AG04449 (cell line): Measurements from ENCODE around the gene PRKD1.

ENCODE experiments used
- CTCF ChIA-PET: fragments of 350-600 bp; formaldehyde crosslinking; extraction: SDS; loops from one replicate; lab custom pipeline; 2021; ENCODE audit warnings: antibody characterized with exemption; lab: Yijun Ruan, JAX
- POLR2A ChIA-PET: fragments of 400-600, 350-600 bp; formaldehyde crosslinking; extraction: SDS; loops from one replicate; lab custom pipeline; 2020; ENCODE audit warnings: antibody characterized with exemption, inconsistent platforms; lab: Yijun Ruan, JAX
- DNase-seq: peaks from one replicate; pipeline ENCODE4 v3.0.0-alpha.2; 2010; ENCODE audit warnings: low read depth, low spot score
- H3K4me3 ChIP-seq: 2 replicates; pipeline ENCODE4 v1.5.1; 2011; ENCODE audit warnings: low read depth, mild to moderate bottlenecking, control low read depth, low read length
- CTCF ChIP-seq: IDR thresholded peaks from one replicate; pipeline ENCODE4 v1.5.1; 2011; ENCODE audit warnings: mild to moderate bottlenecking, moderate library complexity, low read length, control low read depth, inconsistent platforms; ENCODE audit not compliant: insufficient read depth; ENCODE audit errors: missing control alignments

Gene PRKD1

GRCh38 chr14:29755311-29756018, 172.2 kb downstream of the PRKD1 start:
- ChIA-PET POLR2A (no interaction called here), CTCF (no interaction called here)
- no peak for DNase-seq
- no peak for TF ChIP-seq CTCF
- no peak overlapping the region for H3K4me3 ChIP-seq

- POLR2A ChIA-PET = no interaction called here
- CTCF ChIA-PET = no interaction called here
- DNase-seq = no peak
Observed at GRCh38 chr14:29754134-29754533, 173.5 kb downstream of the PRKD1 start.

GRCh38 chr14:29752221-29752923, 175.3 kb downstream of the PRKD1 start:
- DNase-seq = no peak
- no peak overlapping the region for H3K4me3 ChIP-seq
- POLR2A ChIA-PET = no interaction called here
- CTCF ChIA-PET = interaction anchor here (1.0 to 1.2 kb wide), 2 partner anchors 12 to 17 kb away, joined by 3 to 4 read pairs; no protein-coding TSS in a partner anchor
- no peak for TF ChIP-seq CTCF

More at GRCh38 chr14:29754134-29754533, 173.5 kb downstream of the PRKD1 start:
- H3K4me3 ChIP-seq = no peak overlapping the region
- TF ChIP-seq CTCF = no peak

- H3K4me3 ChIP-seq = no peak overlapping the region
- no peak for DNase-seq
Observed at GRCh38 chr14:29749829-29750228, 177.8 kb downstream of the PRKD1 start.

GRCh38 chr14:29749327-29749726, 178.3 kb downstream of the PRKD1 start:
- DNase-seq = no peak

More at GRCh38 chr14:29749829-29750228, 177.8 kb downstream of the PRKD1 start:
- ChIA-PET CTCF (interaction anchor here (0.8 kb wide), 1 partner anchor 15 kb away, joined by 3 read pairs; no protein-coding TSS in a partner anchor), POLR2A (no interaction called here)
- TF ChIP-seq CTCF = no peak

More at GRCh38 chr14:29749327-29749726, 178.3 kb downstream of the PRKD1 start:
- CTCF ChIA-PET = interaction anchor here (1.5 kb wide), 1 partner anchor 11 kb away, joined by 3 read pairs; no protein-coding TSS in a partner anchor
- no peak for TF ChIP-seq CTCF
- H3K4me3 ChIP-seq = no peak overlapping the region
- POLR2A ChIA-PET = no interaction called here
